Measurements from ENCODE around the gene ABCC6.

Gene ABCC6

GRCh38 chr16:16139061-16139460 lies 84.2 kb downstream of the ABCC6 start:
- H3K4me3 ChIP-seq (ENCODE audit: severe bottlenecking): no peak overlapping the region
- H3K27ac ChIP-seq (ENCODE audit: poor library complexity, severe bottlenecking): no peak overlapping the region
- H3K4me1 ChIP-seq (ENCODE audit: insufficient read depth, poor library complexity, severe bottlenecking): no peaks in the 10 kb centered on the region
- peaks cover 80% of the 10 kb centered on the region for H3K36me3 ChIP-seq (ENCODE audit: low read depth)
- no peaks in the 10 kb centered on the region for H3K9me3 ChIP-seq (ENCODE audit: severe bottlenecking)
- no peak for ATAC-seq (ENCODE audit: low read depth)
- H3K27me3 ChIP-seq (ENCODE audit: insufficient read depth, poor library complexity, severe bottlenecking): no peaks in the 10 kb centered on the region
- no peak for DNase-seq (ENCODE audit: low spot score)
- TF ChIP-seq, protein P1, sequence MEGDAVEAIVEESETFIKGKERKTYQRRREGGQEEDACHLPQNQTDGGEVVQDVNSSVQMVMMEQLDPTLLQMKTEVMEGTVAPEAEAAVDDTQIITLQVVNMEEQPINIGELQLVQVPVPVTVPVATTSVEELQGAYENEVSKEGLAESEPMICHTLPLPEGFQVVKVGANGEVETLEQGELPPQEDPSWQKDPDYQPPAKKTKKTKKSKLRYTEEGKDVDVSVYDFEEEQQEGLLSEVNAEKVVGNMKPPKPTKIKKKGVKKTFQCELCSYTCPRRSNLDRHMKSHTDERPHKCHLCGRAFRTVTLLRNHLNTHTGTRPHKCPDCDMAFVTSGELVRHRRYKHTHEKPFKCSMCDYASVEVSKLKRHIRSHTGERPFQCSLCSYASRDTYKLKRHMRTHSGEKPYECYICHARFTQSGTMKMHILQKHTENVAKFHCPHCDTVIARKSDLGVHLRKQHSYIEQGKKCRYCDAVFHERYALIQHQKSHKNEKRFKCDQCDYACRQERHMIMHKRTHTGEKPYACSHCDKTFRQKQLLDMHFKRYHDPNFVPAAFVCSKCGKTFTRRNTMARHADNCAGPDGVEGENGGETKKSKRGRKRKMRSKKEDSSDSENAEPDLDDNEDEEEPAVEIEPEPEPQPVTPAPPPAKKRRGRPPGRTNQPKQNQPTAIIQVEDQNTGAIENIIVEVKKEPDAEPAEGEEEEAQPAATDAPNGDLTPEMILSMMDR (IDR thresholded peaks at IDR 0.05; ENCODE audit: poor library complexity, severe bottlenecking): no peak

DNA sequence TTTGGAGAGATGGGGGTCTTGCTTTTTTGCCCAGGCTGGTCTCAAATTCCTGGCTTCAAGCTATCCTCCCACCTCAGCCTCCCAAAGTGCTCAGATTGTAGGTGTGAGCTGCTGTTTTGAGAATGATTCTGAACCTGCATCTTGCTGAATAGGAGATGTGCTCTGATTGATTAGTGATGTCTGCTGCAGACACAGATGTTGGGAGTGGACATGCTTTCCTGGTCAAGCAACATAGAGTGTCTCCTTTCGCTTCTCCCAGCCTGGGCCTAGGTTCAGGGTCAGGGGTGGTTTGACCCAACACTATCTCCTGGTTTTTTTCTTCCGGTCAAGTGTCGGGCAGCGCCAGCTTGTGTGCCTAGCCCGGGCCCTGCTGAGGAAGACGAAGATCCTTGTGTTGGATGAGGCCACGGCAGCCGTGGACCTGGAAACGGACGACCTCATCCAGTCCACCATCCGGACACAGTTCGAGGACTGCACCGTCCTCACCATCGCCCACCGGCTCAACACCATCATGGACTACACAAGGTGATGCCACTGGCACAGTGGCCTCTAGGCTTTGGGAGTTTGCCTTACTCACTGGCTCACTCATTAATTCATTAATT lies 85.2 kb downstream of the ABCC6 start:
- DNase-seq (ENCODE audit: low spot score) (no peak), ATAC-seq (ENCODE audit: low read depth) (no peak)
- Histone ChIP-seq H3K36me3 (ENCODE audit: low read depth) (peaks cover 84% of the 10 kb centered on the region), H3K27ac (ENCODE audit: poor library complexity, severe bottlenecking) (no peak overlapping the region), H3K4me1 (ENCODE audit: insufficient read depth, poor library complexity, severe bottlenecking) (no peaks in the 10 kb centered on the region), H3K4me3 (ENCODE audit: severe bottlenecking) (no peak overlapping the region), H3K27me3 (ENCODE audit: insufficient read depth, poor library complexity, severe bottlenecking) (no peaks in the 10 kb centered on the region), H3K9me3 (ENCODE audit: severe bottlenecking) (no peaks in the 10 kb centered on the region)
- TF ChIP-seq, protein P1 (IDR thresholded peaks at IDR 0.05; ENCODE audit: poor library complexity, severe bottlenecking): no peak

DNA sequence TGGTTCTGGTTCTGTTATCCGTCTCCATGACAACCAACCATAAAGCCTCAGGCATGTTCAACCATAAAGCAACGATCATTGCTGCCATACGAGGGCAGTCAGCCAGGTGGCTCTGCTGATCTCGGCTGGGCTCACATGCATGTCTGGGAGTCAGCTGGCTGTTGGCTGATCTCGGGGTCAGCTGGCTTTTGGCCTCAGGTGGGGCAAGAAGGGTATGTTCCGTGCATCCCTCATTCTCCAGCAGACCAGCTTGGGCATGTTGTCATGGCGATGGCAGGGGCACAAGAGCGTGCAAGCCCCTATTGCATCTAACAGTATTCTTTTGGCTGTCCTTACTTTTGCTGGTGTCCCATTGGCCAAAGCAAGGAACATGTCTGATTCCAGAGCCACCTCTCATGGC lies 86.2 kb downstream of the ABCC6 start:
- Histone ChIP-seq H3K27me3 (ENCODE audit: insufficient read depth, poor library complexity, severe bottlenecking) (no peaks in the 10 kb centered on the region), H3K27ac (ENCODE audit: poor library complexity, severe bottlenecking) (no peak overlapping the region), H3K4me1 (ENCODE audit: insufficient read depth, poor library complexity, severe bottlenecking) (no peaks in the 10 kb centered on the region), H3K4me3 (ENCODE audit: severe bottlenecking) (no peak overlapping the region), H3K9me3 (ENCODE audit: severe bottlenecking) (no peaks in the 10 kb centered on the region), H3K36me3 (ENCODE audit: low read depth) (peaks cover 82% of the 10 kb centered on the region)
- DNase-seq (ENCODE audit: low spot score) (no peak), ATAC-seq (ENCODE audit: low read depth) (no peak)
- TF ChIP-seq, protein P1 (IDR thresholded peaks at IDR 0.05; ENCODE audit: poor library complexity, severe bottlenecking): no peak

- DNase-seq (ENCODE audit: low spot score) (no peak), ATAC-seq (ENCODE audit: low read depth) (no peak)
- TF ChIP-seq, protein P1 (IDR thresholded peaks at IDR 0.05; ENCODE audit: poor library complexity, severe bottlenecking): no peak
- Histone ChIP-seq H3K27me3 (ENCODE audit: insufficient read depth, poor library complexity, severe bottlenecking) (no peaks in the 10 kb centered on the region), H3K27ac (ENCODE audit: poor library complexity, severe bottlenecking) (no peak overlapping the region), H3K4me3 (ENCODE audit: severe bottlenecking) (no peak overlapping the region), H3K36me3 (ENCODE audit: low read depth) (peaks cover 85% of the 10 kb centered on the region), H3K9me3 (ENCODE audit: severe bottlenecking) (no peaks in the 10 kb centered on the region), H3K4me1 (ENCODE audit: insufficient read depth, poor library complexity, severe bottlenecking) (no peaks in the 10 kb centered on the region)
Observed at GRCh38 chr16:16136588-16136987, 86.7 kb downstream of the ABCC6 start.

DNA sequence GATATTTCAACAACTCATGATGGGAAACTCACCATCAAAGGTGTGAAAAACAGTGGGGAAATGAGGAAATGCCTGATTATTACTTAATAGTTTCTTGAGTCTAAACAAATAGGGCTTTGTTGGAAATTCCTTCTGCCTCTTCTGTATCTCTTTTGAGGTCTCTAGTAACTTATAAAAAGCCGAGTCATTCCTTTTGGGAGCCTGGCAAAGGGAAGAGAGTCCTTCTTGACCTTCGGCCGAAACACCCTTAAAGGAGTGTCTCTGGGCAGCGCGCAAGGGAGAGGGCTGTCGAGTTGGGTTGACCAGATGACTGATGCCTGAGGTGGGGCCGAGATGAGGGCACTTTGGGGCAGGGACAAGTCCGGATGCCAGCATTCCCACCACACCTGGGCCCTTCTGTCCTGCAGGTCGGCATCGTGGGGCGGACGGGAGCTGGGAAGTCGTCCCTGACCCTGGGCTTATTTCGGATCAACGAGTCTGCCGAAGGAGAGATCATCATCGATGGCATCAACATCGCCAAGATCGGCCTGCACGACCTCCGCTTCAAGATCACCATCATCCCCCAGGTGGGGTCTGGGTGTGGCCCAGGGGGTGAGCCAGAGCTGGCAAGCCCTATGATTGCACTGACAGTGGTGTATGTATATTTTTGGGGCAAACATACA lies 89.2 kb downstream of the ABCC6 start:
- ATAC-seq (ENCODE audit: low read depth): no peak
- H3K9me3 ChIP-seq (ENCODE audit: severe bottlenecking): no peaks in the 10 kb centered on the region
- no peak overlapping the region for H3K4me3 ChIP-seq (ENCODE audit: severe bottlenecking)
- peaks cover 78% of the 10 kb centered on the region for H3K36me3 ChIP-seq (ENCODE audit: low read depth)
- no peaks in the 10 kb centered on the region for H3K27me3 ChIP-seq (ENCODE audit: insufficient read depth, poor library complexity, severe bottlenecking)
- no peak for DNase-seq (ENCODE audit: low spot score)
- no peaks in the 10 kb centered on the region for H3K4me1 ChIP-seq (ENCODE audit: insufficient read depth, poor library complexity, severe bottlenecking)
- TF ChIP-seq, protein P1 (IDR thresholded peaks at IDR 0.05; ENCODE audit: poor library complexity, severe bottlenecking): no peak
- no peak overlapping the region for H3K27ac ChIP-seq (ENCODE audit: poor library complexity, severe bottlenecking)
